GM19035 (cell line): Measurements from ENCODE around the gene TMC1.

Experiments
- ATAC-seq: cut with Tn5 transposase; IDR thresholded peaks from one replicate; pipeline ENCODE4 v1.9.1; 2021; ENCODE audit not compliant: unreplicated experiment

The TMC1 gene

GRCh38 chr9:72665421-72665820 lies 144.0 kb downstream of the TMC1 start:
- no peak for ATAC-seq

DNA sequence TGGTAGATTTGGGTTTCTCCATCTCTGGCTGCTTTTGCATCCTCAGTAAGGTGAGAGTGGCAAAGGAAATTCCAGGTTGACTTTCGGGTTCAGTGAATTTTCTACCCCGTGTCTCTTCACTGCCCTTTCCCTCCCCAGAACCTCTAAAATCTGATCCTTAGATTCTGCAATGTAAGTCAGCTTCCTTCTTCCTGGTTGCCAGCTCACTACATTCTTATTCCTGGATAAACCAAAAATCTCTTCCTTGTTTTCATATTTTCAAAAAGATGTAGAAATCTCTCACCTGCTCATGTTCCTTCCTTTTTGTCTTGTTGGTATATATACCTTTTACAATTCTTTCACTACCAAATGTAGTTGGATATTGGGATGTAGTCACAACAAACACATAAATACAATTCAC lies 145.8 kb downstream of the TMC1 start:
- no peak for ATAC-seq

- no peak for ATAC-seq
Measured at GRCh38 chr9:72674961-72675360, 153.6 kb downstream of the TMC1 start.

- ATAC-seq: no peak
Measured at GRCh38 chr9:72675586-72675985, 154.2 kb downstream of the TMC1 start.

- ATAC-seq: no peak
Measured at GRCh38 chr9:72680593-72681282, 159.3 kb downstream of the TMC1 start.

DNA sequence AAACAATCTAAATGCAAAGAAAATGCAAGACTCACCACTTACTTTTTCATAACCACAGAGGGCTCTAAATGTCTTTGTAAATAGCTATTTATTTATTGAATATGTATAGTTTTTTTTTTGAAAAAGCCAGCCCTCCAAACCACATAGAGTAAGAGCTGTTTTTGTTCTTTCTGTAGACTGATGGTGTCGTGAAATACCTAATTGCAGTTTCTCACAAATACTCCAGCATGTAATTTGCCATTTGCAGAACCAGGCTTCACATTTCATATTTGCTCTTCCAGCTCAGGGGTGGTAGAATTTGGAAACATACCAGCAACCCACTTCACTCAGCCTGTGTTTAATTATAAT lies 159.8 kb downstream of the TMC1 start:
- ATAC-seq: no peak

- ATAC-seq: no peak
Measured at GRCh38 chr9:72684615-72685014, 163.2 kb downstream of the TMC1 start.

- no peak for ATAC-seq
Measured at GRCh38 chr9:72685911-72686310, 164.5 kb downstream of the TMC1 start.

GRCh38 chr9:72687331-72687730 lies 165.9 kb downstream of the TMC1 start:
- no peak for ATAC-seq

GRCh38 chr9:72691671-72692070 lies 170.3 kb downstream of the TMC1 start:
- no peak for ATAC-seq

GRCh38 chr9:72695365-72695764 lies 174.0 kb downstream of the TMC1 start:
- ATAC-seq: no peak

- no peak for ATAC-seq
Measured at GRCh38 chr9:72696511-72696910, 175.1 kb downstream of the TMC1 start.

DNA sequence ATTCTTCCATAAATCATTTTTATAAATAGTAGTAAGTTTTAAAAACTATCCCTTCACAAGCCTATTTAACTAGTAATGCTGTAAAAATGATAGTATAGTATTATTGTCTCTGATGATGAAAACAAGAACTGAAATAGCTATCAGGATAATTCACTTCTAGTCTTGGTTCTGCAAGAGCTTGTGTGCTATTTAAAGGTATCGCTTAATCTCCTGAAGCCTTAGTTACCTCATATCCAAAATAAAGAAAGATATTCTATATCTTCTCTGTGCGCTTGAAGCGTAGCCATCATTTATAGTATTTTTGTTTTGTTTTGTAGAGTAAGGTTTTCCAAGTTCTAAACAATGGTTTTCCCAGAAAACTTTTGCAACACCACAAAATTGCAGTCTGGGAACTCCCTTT lies 180.1 kb downstream of the TMC1 start:
- no peak for ATAC-seq

DNA sequence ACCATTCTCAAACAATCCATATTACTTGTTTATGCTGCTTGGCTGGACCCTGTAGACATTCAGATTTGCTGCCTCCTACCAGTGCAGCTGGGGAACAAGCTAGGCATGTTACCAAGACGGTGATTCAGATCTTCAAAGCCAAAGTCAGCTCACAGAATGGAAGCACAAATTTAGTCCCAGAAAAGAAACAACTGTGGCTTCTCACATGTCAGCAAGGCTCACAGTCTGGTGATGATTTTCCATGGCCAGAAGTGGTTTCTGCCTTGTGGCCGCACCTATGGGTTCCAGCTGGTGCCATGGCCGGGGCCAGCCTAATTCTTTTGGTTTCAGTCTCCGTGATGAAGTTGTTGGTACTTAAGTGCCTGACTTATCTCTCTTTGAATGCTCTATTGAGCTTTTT lies 182.2 kb downstream of the TMC1 start:
- peak; percentile 48 for ATAC-seq

- peak; percentile 46 for ATAC-seq
Measured at GRCh38 chr9:72704688-72705375, 183.4 kb downstream of the TMC1 start.

- ATAC-seq: no peak
Measured at GRCh38 chr9:72718503-72718902, 197.1 kb downstream of the TMC1 start.

- ATAC-seq: no peak
Measured at GRCh38 chr9:72721067-72721466, 199.7 kb downstream of the TMC1 start.

GRCh38 chr9:72726947-72727346 lies 205.5 kb downstream of the TMC1 start:
- no peak for ATAC-seq

DNA sequence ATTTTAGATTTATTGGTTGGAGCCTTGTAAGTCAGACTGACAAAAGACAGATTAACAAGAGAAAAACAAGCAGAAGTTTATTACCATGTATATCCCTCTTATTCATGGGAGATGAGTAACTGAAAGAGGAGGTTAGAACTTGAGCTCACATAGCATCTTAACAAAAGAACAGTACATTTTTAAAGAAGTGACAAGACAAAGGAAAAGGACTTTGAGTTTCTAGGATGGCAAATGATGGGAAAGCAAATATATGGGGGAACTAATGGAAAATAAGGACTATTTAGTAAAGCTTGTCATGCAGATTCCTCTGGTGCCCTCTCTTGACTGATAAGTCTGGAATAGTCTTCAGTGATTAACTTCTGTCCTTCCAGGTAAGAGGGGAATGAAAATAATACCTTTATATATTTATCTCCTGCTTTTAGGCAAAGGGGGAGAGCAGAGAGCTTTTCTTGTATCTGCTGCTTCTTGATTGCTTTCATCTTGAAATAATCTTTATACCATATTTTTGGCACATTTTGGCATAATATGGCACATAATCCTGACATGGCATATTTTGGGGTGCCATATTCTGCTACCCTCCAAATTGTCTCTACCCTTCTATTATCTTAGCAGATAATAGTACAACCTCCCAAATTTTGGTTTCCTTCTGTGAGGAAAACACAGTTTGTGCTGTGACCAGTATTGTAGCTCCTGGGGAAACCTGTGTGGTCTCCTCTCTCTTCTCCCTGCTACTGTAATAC lies 206.8 kb downstream of the TMC1 start:
- no peak for ATAC-seq

GRCh38 chr9:72733895-72734294 lies 212.5 kb downstream of the TMC1 start:
- no peak for ATAC-seq

DNA sequence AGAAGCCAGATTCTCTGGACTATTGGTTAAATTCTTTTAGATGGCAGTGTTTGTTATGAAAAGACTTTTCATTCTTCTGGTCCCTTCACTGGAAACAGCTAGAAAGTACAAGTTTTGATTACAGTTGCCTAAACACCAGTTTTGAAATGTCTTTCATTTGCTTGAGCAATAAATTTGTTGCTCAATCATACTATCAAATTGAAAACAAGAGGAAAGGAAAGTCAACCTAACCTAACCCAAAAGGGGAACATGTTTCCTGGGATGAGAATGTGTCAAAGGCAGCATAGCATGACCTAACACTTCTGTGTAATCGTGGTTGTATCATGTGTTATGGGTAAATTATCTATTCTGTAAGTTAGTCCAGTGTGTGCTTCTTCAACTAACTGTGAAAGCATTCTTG lies 213.2 kb downstream of the TMC1 start:
- ATAC-seq: no peak

- no peak for ATAC-seq
Measured at GRCh38 chr9:72743836-72744235, 222.4 kb downstream of the TMC1 start.
